ENCODE measurements around the gene CXCL14.

Gene CXCL14

GRCh38 chr5:135568246-135568645, 10.5 kb downstream of the CXCL14 start:
- Histone ChIP-seq H3K9ac (ENCODE audit: low read length in 2 of 2) (no peak overlapping the region), H3K27ac (ENCODE audit: low read length) (no peak overlapping the region), H3K9me3 (ENCODE audit: control insufficient read depth in 2 of 2, low read length in 2 of 2) (no peaks in the 10 kb centered on the region), H3K4me3 (ENCODE audit: low read length in 2 of 2) (no peak overlapping the region), H3K36me3 (ENCODE audit: control insufficient read depth in 2 of 2, insufficient read depth in 2 of 2, low read length in 2 of 2) (no peaks in the 10 kb centered on the region), H3K4me1 (ENCODE audit: control insufficient read depth, insufficient read depth, low read length) (no peaks in the 10 kb centered on the region), H3K27me3 (ENCODE audit: control insufficient read depth in 1 of 2, insufficient read depth in 2 of 2, low read length in 2 of 2) (peaks cover 5 to 9% of the 10 kb centered on the region in 2 donors)

GRCh38 chr5:135567661-135568060, 11.1 kb downstream of the CXCL14 start:
- H3K4me3 ChIP-seq (ENCODE audit: low read length in 2 of 2): no peak overlapping the region
- no peaks in the 10 kb centered on the region for H3K4me1 ChIP-seq (ENCODE audit: control insufficient read depth, insufficient read depth, low read length)
- no peak overlapping the region for H3K9ac ChIP-seq (ENCODE audit: low read length in 2 of 2)
- no peak overlapping the region for H3K27ac ChIP-seq (ENCODE audit: low read length)
- peaks cover 5 to 9% of the 10 kb centered on the region in 2 donors for H3K27me3 ChIP-seq (ENCODE audit: control insufficient read depth in 1 of 2, insufficient read depth in 2 of 2, low read length in 2 of 2)
- H3K36me3 ChIP-seq (ENCODE audit: control insufficient read depth in 2 of 2, insufficient read depth in 2 of 2, low read length in 2 of 2): no peaks in the 10 kb centered on the region
- no peaks in the 10 kb centered on the region for H3K9me3 ChIP-seq (ENCODE audit: control insufficient read depth in 2 of 2, low read length in 2 of 2)

GRCh38 chr5:135566422-135567400, 12.1 kb downstream of the CXCL14 start:
- Histone ChIP-seq H3K27me3 (ENCODE audit: control insufficient read depth in 1 of 2, insufficient read depth in 2 of 2, low read length in 2 of 2) (peaks cover 2 to 7% of the 10 kb centered on the region in 2 donors), H3K4me1 (ENCODE audit: control insufficient read depth, insufficient read depth, low read length) (no peaks in the 10 kb centered on the region)

GRCh38 chr5:135565725-135566421, 12.9 kb downstream of the CXCL14 start:
- peaks cover 2 to 7% of the 10 kb centered on the region in 2 donors for H3K27me3 ChIP-seq (ENCODE audit: control insufficient read depth in 1 of 2, insufficient read depth in 2 of 2, low read length in 2 of 2)
- H3K9ac ChIP-seq (ENCODE audit: low read length in 2 of 2): no peak overlapping the region
- no peak overlapping the region for H3K27ac ChIP-seq (ENCODE audit: low read length)
- no peaks in the 10 kb centered on the region for H3K4me1 ChIP-seq (ENCODE audit: control insufficient read depth, insufficient read depth, low read length)
- H3K9me3 ChIP-seq (ENCODE audit: control insufficient read depth in 2 of 2, low read length in 2 of 2): no peaks in the 10 kb centered on the region
- no peak overlapping the region for H3K4me3 ChIP-seq (ENCODE audit: low read length in 2 of 2)
- no peaks in the 10 kb centered on the region for H3K36me3 ChIP-seq (ENCODE audit: control insufficient read depth in 2 of 2, insufficient read depth in 2 of 2, low read length in 2 of 2)

More at GRCh38 chr5:135566422-135567400, 12.1 kb downstream of the CXCL14 start:
- Histone ChIP-seq H3K27ac (ENCODE audit: low read length) (no peak overlapping the region), H3K36me3 (ENCODE audit: control insufficient read depth in 2 of 2, insufficient read depth in 2 of 2, low read length in 2 of 2) (no peaks in the 10 kb centered on the region), H3K9ac (ENCODE audit: low read length in 2 of 2) (no peak overlapping the region), H3K4me3 (ENCODE audit: low read length in 2 of 2) (no peak overlapping the region), H3K9me3 (ENCODE audit: control insufficient read depth in 2 of 2, low read length in 2 of 2) (no peaks in the 10 kb centered on the region)

GRCh38 chr5:135565266-135565665, 13.5 kb downstream of the CXCL14 start:
- Histone ChIP-seq H3K36me3 (ENCODE audit: control insufficient read depth in 2 of 2, insufficient read depth in 2 of 2, low read length in 2 of 2) (no peaks in the 10 kb centered on the region), H3K27ac (ENCODE audit: low read length) (no peak overlapping the region), H3K27me3 (ENCODE audit: control insufficient read depth in 1 of 2, insufficient read depth in 2 of 2, low read length in 2 of 2) (peaks cover 2 to 7% of the 10 kb centered on the region in 2 donors), H3K9me3 (ENCODE audit: control insufficient read depth in 2 of 2, low read length in 2 of 2) (no peaks in the 10 kb centered on the region), H3K4me3 (ENCODE audit: low read length in 2 of 2) (no peak overlapping the region), H3K9ac (ENCODE audit: low read length in 2 of 2) (no peak overlapping the region), H3K4me1 (ENCODE audit: control insufficient read depth, insufficient read depth, low read length) (no peaks in the 10 kb centered on the region)

- no peaks in the 10 kb centered on the region for H3K4me1 ChIP-seq (ENCODE audit: control insufficient read depth, insufficient read depth, low read length)
These were observed 14.5 kb downstream of the CXCL14 start for GRCh38 chr5:135564331-135564730.

GRCh38 chr5:135561266-135561665, 17.5 kb downstream of the CXCL14 start:
- no peak overlapping the region for H3K9ac ChIP-seq (ENCODE audit: low read length in 2 of 2)
- no peaks in the 10 kb centered on the region for H3K36me3 ChIP-seq (ENCODE audit: control insufficient read depth in 2 of 2, insufficient read depth in 2 of 2, low read length in 2 of 2)
- no peaks in the 10 kb centered on the region for H3K9me3 ChIP-seq (ENCODE audit: control insufficient read depth in 2 of 2, low read length in 2 of 2)
- peaks cover 9% of the 10 kb centered on the region in 2 donors for H3K27me3 ChIP-seq (ENCODE audit: control insufficient read depth in 1 of 2, insufficient read depth in 2 of 2, low read length in 2 of 2)
- H3K27ac ChIP-seq (ENCODE audit: low read length): no peak overlapping the region
- H3K4me3 ChIP-seq (ENCODE audit: low read length in 2 of 2): no peak overlapping the region
- no peaks in the 10 kb centered on the region for H3K4me1 ChIP-seq (ENCODE audit: control insufficient read depth, insufficient read depth, low read length)

More at GRCh38 chr5:135564331-135564730, 14.5 kb downstream of the CXCL14 start:
- H3K27me3 ChIP-seq (ENCODE audit: control insufficient read depth in 1 of 2, insufficient read depth in 2 of 2, low read length in 2 of 2): peaks cover 4 to 6% of the 10 kb centered on the region in 2 donors
- no peak overlapping the region for H3K27ac ChIP-seq (ENCODE audit: low read length)
- no peak overlapping the region for H3K4me3 ChIP-seq (ENCODE audit: low read length in 2 of 2)
- H3K9me3 ChIP-seq (ENCODE audit: control insufficient read depth in 2 of 2, low read length in 2 of 2): no peaks in the 10 kb centered on the region
- no peak overlapping the region for H3K9ac ChIP-seq (ENCODE audit: low read length in 2 of 2)
- H3K36me3 ChIP-seq (ENCODE audit: control insufficient read depth in 2 of 2, insufficient read depth in 2 of 2, low read length in 2 of 2): no peaks in the 10 kb centered on the region

GRCh38 chr5:135560858-135561257, 17.9 kb downstream of the CXCL14 start:
- H3K9ac ChIP-seq (ENCODE audit: low read length in 2 of 2): no peak overlapping the region
- H3K36me3 ChIP-seq (ENCODE audit: control insufficient read depth in 2 of 2, insufficient read depth in 2 of 2, low read length in 2 of 2): no peaks in the 10 kb centered on the region
- H3K4me1 ChIP-seq (ENCODE audit: control insufficient read depth, insufficient read depth, low read length): no peaks in the 10 kb centered on the region
- H3K4me3 ChIP-seq (ENCODE audit: low read length in 2 of 2): peak overlapping the region in 1 of 2 donors; percentile 22
- H3K27me3 ChIP-seq (ENCODE audit: control insufficient read depth in 1 of 2, insufficient read depth in 2 of 2, low read length in 2 of 2): peaks cover 6 to 7% of the 10 kb centered on the region in 2 donors
- H3K9me3 ChIP-seq (ENCODE audit: control insufficient read depth in 2 of 2, low read length in 2 of 2): no peaks in the 10 kb centered on the region
- no peak overlapping the region for H3K27ac ChIP-seq (ENCODE audit: low read length)

GRCh38 chr5:135559354-135559753, 19.4 kb downstream of the CXCL14 start:
- Histone ChIP-seq H3K27ac (ENCODE audit: low read length) (no peak overlapping the region), H3K27me3 (ENCODE audit: control insufficient read depth in 1 of 2, insufficient read depth in 2 of 2, low read length in 2 of 2) (peaks cover 7 to 8% of the 10 kb centered on the region in 2 donors)

GRCh38 chr5:135557076-135557838, 21.5 kb downstream of the CXCL14 start:
- Histone ChIP-seq H3K4me1 (ENCODE audit: control insufficient read depth, insufficient read depth, low read length) (no peaks in the 10 kb centered on the region), H3K9ac (ENCODE audit: low read length in 2 of 2) (no peak overlapping the region), H3K36me3 (ENCODE audit: control insufficient read depth in 2 of 2, insufficient read depth in 2 of 2, low read length in 2 of 2) (no peaks in the 10 kb centered on the region), H3K9me3 (ENCODE audit: control insufficient read depth in 2 of 2, low read length in 2 of 2) (no peaks in the 10 kb centered on the region), H3K4me3 (ENCODE audit: low read length in 2 of 2) (no peak overlapping the region), H3K27me3 (ENCODE audit: control insufficient read depth in 1 of 2, insufficient read depth in 2 of 2, low read length in 2 of 2) (peaks cover 12 to 19% of the 10 kb centered on the region in 2 donors), H3K27ac (ENCODE audit: low read length) (no peak overlapping the region)

More at GRCh38 chr5:135559354-135559753, 19.4 kb downstream of the CXCL14 start:
- H3K9ac ChIP-seq (ENCODE audit: low read length in 2 of 2): no peak overlapping the region
- no peaks in the 10 kb centered on the region for H3K36me3 ChIP-seq (ENCODE audit: control insufficient read depth in 2 of 2, insufficient read depth in 2 of 2, low read length in 2 of 2)
- no peaks in the 10 kb centered on the region for H3K9me3 ChIP-seq (ENCODE audit: control insufficient read depth in 2 of 2, low read length in 2 of 2)
- no peaks in the 10 kb centered on the region for H3K4me1 ChIP-seq (ENCODE audit: control insufficient read depth, insufficient read depth, low read length)
- H3K4me3 ChIP-seq (ENCODE audit: low read length in 2 of 2): no peak overlapping the region

Data from stomach smooth muscle (tissue), 2 donors.